Ureter (tissue), 1 donor: Measurements from ENCODE around the gene SNAP29. TPM values are rescaled to one million over a fixed set of nuclear protein-coding genes. Genes with fewer than 3 reads are reported as not detected.
A peak's percentile ranks its signal among the peaks of the same experiment; 100 is the strongest.
"Not testable (repeated sequence)": the region's sequence is repeated elsewhere in the genome, so short reads cannot be mapped to it uniquely, and the experiment has no call there.

Experiments used
- DNase-seq: peaks from one replicate; pipeline ENCODE4 v3.0.0-alpha.2; 2020; ENCODE audit warnings: low spot score
- total RNA-seq: library from RNA; stranded (reverse); gene quantifications from one replicate; pipeline ENCODE4 v1.2.4, GENCODE V29; 2023
- donor health status: DM: yes; HTN: yes; CAD: no.

SNAP29 gene
- total RNA-seq, 1 donor from 2014 or later, result 28.7 TPM

- DNase-seq, result not testable (repeated sequence)
These were observed 42.6 kb downstream of the SNAP29 start for GRCh38 chr22:20901093-20902033.

- no peak for DNase-seq
These were observed 44.3 kb downstream of the SNAP29 start for GRCh38 chr22:20903093-20903492.

DNA sequence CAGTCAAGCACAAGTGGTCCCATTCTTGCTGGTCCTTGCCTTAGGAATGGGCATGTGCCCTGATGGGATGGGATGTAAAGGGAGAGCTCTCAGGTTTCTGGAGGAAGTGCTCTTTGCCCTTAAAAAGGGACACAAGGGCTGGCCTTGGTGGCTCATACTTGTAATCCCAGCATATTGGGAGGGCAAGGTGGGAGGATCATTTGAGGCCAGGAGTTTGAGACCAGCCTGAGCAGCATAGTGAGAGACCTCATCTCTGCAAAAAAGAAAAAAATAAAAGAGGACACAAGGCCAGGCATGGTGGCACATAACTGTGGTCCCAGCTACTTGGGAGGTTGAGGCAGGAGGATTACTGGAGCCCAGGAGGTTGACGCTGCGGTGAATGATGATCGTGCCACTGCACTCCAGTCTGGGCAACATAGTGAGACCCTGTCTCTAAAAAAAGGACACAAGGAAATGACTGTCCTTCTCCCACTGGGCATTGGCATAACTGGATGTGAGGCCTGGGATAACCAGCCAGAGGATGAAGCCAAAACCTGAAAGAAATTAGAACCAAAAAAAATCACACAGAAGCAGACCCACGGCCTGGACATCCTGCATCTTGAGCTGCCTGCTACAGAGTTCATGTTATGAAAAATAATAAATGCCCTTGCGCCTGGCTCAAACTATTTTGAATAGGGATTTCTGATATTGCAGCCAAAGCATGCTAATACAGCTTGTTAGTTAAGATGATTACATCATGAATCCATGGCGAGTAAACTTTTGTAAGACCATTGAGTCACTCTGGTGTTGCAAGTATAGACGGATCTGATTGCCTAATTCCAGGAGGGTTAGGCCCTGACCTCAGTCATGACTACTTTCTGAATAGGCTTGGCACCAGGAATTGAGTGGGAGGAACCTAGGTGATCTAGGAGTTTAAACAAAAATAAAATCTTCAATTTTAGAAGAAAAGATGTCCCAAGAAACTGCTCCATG lies 45.5 kb downstream of the SNAP29 start:
- DNase-seq, result no peak

- no peak for DNase-seq
These were observed 46.2 kb downstream of the SNAP29 start for GRCh38 chr22:20904980-20905355.

GRCh38 chr22:20905415-20906386 lies 46.9 kb downstream of the SNAP29 start:
- DNase-seq, result no peak

GRCh38 chr22:20906387-20906767 lies 47.6 kb downstream of the SNAP29 start:
- DNase-seq, result no peak

DNA sequence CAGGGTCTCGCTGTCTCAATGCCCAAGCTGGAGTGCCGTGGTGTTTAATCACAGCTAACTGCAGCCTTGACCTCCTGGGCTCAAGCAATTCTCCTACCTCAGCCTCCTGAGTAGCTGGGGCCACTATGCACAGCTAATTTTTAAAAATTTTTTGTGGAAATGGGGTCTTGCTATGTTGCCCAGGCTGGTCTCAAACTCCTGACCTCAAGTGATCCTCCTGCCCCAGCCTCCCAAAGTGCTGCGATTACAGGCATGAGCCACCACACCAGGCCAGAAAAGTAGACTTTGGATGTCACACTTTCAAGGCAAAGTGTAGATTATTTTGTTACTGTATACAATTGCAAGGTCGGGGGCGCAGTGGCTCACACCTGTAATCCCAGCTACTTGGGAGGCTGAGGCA lies 49.9 kb downstream of the SNAP29 start:
- not testable (repeated sequence) for DNase-seq

DNA sequence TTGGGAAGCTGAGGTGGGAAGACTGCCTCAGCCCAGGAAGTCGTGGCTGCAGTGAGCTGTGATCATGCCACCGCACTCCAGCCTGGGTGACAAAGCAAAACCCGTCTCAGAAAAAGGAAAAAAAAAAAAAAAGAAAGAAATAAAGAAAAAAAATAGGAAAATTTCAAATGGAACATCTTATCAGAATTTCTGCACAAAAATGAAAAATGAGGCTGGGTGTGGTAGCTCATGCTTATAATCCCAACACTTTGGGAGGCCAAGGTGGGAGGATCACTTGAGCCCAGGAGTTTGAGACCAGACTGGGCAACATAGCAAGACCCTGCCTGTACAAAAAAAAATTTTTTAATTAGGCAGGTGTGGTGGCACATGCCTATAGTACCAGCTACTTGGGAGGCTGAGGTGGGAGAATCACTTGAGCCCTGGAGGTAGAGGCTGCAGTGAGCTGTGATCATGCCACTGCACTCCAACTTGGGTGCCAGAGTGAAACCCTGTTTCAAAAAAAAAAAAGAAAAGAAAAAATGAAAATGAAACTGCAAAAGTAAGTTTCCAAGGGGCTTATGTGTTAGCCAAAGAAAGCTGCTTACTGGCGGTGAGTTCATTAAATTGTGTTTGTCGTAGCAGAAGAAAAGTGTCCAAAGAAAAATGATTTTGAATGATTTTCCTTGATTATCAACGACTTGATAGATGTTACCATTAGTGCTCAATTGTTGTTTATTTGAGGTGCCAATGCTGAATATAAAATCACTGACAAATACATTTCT lies 50.9 kb downstream of the SNAP29 start:
- no peak for DNase-seq

DNA sequence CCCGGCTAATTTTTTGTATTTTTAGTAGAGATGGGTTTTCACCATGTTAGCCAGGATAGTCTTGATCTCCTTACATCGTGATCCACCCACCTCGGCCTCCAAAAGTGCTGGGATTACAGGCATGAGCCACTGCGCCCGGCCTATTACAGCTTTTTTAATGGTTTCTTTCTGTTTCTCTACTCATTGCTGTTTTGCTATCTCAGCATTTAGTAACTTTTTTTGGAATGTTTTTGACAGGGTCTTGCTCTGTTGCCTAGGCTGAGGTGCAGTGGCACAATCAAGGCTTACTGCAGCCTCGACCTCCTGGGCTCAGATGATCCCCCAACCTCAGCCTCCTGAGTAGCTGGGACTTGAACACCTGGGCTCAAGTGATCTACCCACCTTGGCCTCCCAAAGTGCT lies 53.7 kb downstream of the SNAP29 start:
- DNase-seq, result no peak

DNA sequence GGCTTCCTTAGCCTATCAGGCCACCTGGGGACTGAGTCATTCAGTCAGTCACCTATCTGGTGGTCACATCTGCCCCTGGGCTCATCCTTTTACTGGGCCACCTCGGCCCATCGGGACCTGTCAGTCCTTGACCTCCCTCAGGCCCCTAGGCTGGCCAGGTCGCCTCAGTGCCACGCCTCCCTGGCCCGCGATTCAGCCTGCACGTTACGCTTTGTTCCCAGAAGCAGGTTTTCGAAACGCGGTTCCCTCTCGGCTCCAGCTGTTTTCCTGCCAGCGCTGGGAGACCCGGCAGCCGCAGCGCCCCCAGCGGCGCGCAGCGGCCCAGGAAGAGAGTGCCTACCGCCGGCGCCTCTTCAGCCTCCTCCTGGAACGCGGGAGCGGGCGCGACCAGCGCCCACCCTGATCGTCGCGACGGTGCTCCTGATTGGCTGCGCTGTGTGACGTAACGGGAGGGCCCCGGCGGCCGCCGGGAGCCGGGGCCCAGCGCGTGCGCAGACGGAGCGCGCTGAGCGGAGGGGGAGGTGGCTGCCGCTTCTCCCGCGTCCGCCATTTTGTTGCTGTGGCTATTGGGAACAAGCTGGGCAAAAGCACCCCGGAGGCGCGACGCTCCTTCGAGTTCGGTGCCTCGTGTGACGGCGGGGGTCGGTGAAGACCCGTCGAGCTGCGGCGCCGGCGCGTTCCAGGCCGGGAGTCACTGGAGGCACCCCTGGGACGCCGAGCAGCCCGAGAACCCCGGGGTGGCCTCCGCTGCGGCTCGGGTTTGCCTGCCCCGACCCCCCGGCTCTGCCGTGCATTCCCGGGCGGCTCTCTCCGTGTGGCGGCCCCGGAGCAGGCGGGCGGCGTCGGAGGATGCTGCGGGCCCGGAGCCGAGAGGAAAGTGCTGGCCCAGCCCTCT lies 58.4 kb downstream of the SNAP29 start, which contains the start of gene CRKL:
Gene CRKL, plus strand, starts transcription at position 492 of the 895 bp plus-strand sequence. CDS start 528 bp downstream, outside the sequence.
- DNase-seq, result peak; percentile 97

- DNase-seq, result no peak
These were observed 59.9 kb downstream of the SNAP29 start for GRCh38 chr22:20918663-20919218.

- DNase-seq, result no peak
These were observed 60.9 kb downstream of the SNAP29 start for GRCh38 chr22:20919718-20920117.

DNA sequence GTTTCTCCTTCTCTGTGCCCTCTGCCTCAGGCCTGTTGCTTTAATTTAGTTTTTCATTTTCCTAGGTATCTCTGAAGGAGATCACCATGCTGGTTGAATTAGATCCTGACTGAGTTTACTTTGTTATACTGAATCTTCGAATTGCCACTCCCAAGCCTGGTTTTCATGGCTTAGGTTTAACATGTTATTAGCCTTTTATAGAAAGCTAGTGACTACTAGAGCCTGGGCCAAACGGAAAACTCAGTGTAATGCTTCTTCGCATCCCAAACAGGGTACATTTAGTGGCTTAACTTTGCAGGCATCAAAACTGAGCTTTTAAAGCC lies 62.0 kb downstream of the SNAP29 start:
- DNase-seq, result no peak

GRCh38 chr22:20922141-20922751 lies 63.4 kb downstream of the SNAP29 start:
- no peak for DNase-seq

DNA sequence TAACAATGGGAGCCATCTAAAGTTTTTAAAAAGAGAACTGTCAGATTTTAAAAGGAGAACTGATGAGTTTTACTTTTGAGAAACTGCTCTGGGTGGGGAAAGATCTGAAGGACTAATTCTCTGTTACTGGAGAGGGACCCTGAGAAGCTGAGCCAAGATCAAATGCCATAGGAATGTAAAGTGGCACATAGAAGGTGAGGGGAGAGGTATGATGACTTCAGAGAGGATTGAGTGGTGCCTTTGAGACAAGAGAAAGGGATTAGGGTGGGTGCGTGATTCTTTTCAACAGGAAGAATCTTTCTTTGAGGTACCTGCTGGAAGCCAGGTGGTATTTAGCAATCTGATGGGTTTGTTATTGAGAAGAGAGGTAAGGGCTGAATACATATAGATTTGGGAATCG lies 67.4 kb downstream of the SNAP29 start:
- DNase-seq, result no peak

- no peak for DNase-seq
These were observed 69.2 kb downstream of the SNAP29 start for GRCh38 chr22:20927940-20928572.

GRCh38 chr22:20928573-20928967 lies 69.8 kb downstream of the SNAP29 start:
- DNase-seq, result no peak

DNA sequence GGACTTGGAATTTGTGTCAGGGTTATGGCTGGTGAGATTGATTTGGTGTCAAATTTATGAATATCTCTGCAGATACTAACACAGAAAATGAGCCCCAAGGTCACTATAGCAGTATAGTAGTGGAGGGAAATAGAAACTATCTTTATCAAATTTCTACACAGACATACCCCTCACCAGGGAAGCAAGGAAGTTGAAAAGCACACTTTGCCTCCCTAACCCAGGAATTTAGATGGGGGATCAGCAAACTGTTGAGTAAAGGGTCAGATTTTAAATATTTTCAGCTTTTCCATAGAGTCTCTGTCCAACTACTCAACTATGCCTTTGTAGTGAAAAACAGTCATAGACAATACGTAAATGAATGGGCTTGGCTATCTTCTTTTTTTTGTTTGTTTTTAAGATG lies 71.2 kb downstream of the SNAP29 start:
- no peak for DNase-seq
